NOMO-1 treated with DMSO at 0.1 percent for 48 hours (cell line): ENCODE measurements around the gene SUZ12.
A peak's percentile ranks its signal among the peaks of the same experiment; 100 is the strongest.
"Not testable (repeated sequence)": the region's sequence is repeated elsewhere in the genome, so short reads cannot be mapped to it uniquely, and the experiment has no call there.

Experiments
- DNase-seq: peaks from one replicate; lab custom pipeline; 2025; ENCODE audit not compliant: unreplicated experiment; lab: John Stamatoyannopoulos, UW

SUZ12 gene

DNA sequence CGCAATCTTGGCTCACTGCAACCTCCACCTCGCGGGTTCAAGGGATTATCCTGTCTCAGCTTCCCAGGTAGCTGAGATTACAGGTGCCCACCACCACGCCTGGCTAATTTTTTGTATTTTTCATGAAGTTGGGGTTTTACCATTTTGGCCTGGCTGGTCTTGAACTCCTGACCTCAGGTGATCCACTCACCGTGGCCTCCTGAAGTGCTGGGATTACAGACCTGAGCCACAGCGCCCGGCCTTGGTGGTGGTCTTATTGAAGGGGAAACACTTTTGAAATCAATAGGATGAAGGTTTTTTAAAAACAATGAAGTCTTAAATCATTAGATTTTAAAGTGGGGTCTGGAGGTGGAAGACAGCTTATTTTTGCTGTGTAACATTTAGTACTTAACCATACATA is 5.6 kb downstream of the SUZ12 start:
- DNase-seq: not testable (repeated sequence)

DNA sequence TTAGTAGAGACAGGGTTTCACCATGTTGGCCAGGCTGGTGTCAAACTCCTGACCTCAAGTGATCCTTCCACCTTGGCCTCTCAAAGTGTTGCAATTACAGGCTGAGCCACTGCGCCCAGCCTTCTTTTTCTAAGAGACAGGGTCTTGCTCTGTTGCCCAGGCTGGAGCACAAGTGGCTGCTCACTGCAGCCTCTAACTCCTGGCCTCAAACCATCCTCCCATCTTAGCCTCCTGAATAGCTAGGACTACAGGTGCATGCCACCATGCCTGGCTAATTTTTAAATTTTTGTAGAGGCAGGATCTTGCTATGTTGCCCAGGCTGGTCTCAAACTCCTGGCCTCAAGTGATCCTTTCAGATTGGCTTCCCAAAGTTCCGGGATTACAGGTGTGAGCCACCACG is 15.1 kb downstream of the SUZ12 start:
- DNase-seq: not testable (repeated sequence)

DNA sequence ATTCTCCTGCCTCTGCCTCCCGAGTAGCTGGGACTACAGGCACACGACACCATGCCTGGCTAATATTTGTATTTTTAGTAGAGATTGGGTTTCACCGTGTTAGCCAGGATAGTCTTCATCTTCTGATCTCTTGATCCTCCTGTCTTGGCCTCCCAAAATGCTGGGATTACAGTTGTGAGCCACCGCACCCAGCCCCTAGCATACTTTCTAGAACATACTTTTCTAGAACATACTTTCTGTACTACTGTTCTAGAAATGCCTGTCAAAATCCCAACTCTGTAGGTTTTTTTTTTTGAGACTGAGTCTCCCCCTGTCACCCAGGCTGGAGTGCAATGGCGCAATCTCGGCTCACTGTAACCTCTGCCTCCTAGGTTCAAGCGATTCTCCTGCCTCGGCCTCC is 27.3 kb downstream of the SUZ12 start:
- DNase-seq: not testable (repeated sequence)

DNA sequence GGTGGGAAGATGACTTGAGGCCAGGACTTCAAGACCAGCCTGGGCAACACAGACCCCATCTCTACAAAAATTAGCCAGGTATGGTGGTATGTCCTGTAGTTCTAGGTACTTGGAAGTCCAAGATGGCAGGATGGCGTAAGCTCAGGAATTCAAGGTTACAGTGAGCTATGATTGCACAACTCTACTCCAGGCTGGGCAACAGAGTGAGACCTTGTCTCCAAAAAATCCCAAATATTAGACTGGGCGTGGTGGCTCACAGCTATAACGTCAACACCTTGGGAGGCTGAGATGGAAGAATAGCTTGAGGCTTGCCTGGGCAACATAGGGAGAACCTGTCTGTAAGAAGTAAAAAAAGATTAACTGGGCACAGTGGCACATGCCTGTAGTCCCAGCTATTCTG is 30.8 kb downstream of the SUZ12 start:
- no peak for DNase-seq

DNA sequence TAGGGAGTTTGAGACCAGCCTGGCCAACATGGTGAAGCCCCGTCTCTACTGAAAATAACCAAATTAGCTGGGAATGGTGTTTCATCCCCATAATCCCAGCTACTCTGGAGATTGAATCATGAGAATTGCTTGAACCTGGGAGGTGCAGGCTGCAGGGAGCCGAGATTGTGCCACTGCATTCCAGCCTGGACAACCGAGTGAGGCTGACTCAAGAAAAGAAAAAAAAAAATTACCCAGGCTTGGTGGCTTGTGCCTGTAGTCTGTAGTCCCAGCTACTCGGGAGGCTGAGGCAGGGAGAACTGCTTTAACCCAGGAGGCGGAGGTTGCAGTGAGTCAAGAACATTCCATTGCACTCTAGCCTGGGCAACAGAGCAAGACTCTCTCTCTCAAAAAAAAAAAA is 33.6 kb downstream of the SUZ12 start:
- not testable (repeated sequence) for DNase-seq

DNA sequence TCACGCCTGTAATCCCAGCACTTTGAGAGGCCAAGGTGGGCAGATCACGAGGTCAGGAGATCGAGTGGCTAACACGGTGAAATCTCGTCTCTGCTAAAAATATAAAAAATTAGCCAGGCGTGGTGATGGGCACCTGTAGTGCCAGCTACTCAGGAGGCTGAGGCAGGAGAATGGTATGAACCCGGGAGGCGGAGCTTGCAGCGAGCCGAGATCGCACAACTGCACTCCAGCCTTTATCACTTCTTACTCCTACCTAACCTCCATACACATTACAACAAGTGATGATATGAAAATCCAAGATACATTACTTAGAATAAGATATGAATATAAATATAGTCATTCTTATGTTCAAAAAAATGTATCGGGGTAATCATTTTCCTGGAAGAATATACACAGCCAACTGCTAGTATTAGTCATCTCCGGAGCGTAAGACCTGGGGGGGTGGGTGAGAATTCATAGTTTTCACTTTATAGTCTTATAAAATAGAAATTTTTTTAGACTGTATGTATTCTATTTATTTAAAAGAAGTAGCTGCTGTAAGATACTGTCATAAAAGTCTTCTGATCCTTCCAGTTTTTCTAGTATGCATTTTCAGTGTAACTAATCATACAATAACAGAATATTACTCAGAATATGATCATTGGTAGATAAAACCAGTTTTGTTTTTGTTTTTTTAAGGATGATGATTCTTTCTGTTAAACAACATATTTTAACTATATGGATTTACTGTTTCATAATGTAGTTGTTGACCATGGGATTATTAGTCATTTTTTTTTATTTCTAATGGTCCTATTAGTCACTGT is 37.7 kb downstream of the SUZ12 start:
- DNase-seq: not testable (repeated sequence)

DNA sequence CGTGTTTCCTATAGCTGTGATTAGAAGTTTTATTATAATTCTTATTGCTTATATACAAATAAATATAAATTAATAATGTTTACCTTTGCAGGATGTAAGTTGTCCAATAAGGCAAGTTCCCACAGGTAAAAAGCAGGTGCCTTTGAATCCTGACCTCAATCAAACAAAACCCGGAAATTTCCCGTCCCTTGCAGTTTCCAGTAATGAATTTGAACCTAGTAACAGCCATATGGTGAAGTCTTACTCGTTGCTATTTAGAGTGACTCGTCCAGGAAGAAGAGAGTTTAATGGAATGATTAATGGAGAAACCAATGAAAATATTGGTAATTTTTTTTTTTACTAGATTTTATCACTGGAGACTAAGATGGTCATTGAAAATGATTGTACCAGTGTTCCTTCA is 38.6 kb downstream of the SUZ12 start:
- not testable (repeated sequence) for DNase-seq

DNA sequence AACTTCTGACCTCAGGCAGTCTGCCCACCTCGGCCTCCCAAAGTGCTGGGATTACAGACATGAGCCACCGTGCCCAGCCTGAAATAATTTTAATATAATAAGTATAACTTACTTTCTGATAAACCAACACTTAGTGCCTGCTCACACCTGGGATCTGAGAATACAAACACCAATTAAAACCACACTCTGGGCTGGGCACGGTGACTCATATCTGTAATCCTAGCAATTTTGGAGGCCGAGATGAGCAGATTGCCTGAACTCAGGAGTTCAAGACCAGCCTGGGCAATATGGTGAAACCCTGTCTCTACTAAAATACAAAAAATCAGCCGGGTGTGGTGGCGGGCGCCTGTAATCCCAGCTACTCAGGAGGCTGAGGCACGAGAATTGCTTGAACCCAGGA is 55.0 kb downstream of the SUZ12 start:
- DNase-seq: not testable (repeated sequence)

DNA sequence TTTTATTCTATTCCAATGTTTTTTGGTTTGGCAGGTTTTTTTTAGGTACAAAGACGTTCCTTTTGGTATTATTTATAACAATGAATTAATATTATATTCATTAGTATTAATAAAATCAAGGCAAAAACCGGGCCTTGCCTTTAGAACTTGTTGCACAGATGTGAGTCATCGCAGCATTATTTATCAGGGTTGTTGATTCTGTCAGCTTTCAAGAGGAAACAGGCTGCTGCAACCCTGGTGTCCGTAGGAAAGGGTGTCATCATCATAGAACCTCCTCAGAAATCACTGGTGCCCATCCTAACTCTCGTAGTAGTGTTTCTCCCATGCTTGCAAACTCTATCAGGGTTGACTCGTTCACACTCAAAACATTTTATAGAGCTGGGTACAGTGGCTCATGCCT is 60.2 kb downstream of the SUZ12 start:
- no peak for DNase-seq

DNA sequence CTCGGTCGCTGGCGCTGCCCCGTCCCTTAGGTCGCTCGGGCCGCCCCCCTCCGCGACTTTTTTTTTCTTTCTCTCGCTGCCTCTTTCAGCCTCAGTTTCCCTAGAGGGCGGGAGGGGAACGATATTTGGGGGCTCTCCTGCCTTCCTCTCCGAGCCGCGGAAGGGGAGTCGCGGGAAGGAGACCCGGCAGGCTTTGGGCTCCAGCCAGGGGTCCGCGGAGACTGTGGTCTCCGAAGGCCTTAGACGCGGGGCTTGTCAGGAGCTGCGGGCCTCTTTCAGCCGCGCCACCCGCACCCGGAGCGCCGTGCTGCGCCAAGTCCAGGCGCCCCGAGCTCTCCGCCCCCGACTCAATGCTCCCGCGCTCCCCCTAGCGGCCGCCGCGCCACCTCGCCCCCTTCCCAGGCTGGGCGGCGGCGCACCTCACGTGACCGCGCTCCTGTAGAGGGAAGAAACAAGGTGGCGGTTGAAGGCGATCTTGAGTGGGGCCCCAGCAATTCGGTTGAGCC is 70.2 kb downstream of the SUZ12 start, which contains the start of gene LRRC37B:
TSS of gene LRRC37B (plus strand) at position 427 of the 506 bp plus-strand sequence. CDS start 14,010 bp downstream, outside the sequence.
- peak; percentile 81 for DNase-seq

DNA sequence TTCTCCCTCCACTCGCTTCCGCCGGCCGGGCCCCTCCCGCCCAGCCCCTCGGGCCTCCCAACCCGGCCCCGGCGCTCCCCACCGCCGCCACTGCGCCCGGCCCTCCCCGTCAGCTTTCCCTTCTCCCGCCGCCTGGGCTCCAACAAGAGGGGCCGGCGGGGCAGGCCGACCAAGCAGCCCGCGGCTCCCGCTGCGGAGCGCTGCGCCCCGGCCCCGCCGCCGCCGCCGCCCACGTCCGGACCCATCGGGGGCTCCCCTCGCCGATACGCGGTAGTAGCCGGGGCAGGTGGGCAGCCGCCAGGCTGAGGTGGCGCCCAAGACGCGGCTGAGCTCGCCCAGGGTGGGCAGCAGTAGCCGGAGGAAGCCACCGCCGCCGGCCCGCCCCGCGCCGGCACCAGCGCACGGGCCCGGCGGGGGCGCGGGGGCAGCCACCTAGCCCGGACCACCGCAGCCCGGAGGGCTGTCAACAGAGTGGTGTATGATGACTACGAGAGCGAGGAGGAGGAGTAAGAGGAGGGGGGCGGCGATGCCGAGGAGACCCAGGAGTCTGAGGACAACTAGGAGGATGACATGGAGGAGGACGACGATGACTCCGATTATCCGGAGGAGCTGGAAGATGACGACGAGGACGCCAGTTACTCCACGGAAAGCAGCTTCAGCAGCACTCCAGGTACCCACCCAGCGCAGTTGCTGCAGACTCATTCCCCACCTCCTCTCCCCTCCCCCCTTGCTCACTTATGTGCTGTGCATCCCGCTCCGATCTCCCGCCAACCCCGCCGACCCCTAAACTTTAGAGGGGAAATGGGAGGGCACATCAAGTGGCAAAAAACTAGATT is 70.9 kb downstream of the SUZ12 start:
- DNase-seq: peak; percentile 25

DNA sequence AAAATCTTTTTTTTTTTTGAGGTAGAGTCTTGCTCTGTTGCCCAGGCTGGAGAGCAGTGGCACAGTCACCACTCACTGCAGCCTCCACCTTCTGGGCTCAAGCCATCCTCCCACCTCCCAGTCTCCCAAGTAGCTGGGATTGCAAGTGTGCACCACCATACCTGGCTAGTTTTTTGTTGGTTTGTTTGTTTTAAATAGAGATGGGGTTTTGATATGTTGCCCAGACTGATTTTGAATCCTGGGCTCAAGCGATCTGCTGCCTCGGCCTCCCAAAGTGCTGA is 72.4 kb downstream of the SUZ12 start:
- DNase-seq: no peak

DNA sequence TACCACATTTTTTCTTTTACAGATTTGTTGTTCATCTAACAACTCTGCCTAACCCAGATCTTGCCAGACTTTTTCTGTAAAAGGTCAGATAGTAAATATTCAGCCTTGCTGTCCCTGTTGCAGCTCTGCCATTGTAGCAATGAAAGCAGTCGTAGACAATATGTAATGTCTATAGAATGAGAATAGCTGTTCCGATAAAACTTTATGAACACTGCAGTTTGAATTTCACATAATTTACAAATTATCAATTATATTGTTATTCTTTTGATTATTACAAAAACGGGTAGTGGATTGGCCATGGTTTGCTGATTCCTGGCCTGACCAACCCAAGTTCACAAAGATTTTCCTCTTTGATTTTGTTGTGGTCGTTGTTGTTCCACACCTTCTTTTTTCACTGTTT is 73.3 kb downstream of the SUZ12 start:
- no peak for DNase-seq

DNA sequence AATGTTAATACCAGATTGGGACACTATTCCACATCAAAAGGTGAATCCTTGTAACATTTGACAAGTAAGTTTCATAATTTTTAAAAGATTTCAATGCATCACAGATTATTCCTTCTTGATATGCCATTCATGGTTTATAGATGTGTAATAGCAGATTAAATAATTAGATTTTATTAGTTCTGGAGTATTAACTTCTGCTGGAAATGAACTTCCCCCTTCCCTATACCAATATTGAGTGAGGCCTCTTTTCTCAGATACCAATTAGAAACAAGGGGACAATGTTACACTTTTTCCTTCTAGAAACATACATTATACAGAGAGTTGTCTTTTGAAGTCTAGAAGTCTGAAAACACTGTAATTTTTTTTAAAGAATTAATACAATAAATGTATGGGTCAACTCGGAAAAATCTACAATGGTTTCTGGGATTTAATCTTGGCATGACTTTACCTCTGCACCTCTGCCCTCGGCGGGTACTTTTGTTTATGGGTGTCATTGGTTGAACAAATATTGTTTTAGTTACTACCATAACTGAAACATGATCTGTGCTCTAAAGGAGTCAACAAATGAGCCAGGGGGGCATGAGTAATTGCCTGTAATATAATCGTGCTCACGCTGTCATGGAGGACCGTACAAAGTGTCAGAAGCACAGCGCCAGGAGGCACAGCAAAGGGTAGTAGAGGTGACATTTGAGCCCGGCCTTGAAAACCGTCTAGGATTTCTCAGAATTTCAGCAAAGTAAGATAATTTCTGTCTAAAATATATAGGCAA is 78.6 kb downstream of the SUZ12 start:
- DNase-seq: no peak

DNA sequence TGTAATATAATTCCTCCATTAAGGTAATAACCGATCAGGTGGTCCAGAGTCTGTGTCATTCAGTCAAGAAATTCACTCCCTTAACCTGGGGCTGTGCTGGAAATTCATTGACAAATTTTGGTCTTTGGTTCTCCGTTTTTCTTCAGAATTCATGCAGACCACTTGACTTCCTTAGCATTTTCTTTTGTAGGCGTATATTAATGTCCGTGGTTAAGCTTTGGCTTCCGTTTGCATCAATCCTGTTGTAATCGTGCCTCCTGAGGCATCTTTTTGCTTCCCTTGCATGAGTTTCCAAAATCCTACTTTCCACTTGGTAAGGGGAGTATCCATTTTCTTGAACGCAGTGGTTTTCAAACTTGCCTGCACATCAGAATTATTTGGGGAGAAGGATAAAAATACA is 79.4 kb downstream of the SUZ12 start:
- DNase-seq: peak; percentile 29

DNA sequence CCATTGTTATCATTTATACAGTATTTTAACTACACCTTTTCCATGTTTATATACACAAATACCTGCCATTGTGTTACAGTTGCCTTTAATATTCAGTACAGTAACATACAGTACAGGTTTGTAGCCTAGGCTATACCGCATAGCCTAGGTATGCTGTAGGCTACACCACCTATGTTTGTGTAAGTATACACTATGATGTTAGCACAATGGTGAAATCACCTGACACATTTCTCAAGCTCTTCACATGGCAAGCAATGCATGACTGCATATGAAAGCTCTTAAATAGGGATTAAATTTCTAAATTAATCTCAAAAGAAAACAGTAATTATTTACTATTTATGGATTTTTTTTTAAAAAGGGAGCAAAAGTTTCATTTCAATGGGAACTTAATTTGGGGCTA is 82.4 kb downstream of the SUZ12 start:
- DNase-seq: no peak

DNA sequence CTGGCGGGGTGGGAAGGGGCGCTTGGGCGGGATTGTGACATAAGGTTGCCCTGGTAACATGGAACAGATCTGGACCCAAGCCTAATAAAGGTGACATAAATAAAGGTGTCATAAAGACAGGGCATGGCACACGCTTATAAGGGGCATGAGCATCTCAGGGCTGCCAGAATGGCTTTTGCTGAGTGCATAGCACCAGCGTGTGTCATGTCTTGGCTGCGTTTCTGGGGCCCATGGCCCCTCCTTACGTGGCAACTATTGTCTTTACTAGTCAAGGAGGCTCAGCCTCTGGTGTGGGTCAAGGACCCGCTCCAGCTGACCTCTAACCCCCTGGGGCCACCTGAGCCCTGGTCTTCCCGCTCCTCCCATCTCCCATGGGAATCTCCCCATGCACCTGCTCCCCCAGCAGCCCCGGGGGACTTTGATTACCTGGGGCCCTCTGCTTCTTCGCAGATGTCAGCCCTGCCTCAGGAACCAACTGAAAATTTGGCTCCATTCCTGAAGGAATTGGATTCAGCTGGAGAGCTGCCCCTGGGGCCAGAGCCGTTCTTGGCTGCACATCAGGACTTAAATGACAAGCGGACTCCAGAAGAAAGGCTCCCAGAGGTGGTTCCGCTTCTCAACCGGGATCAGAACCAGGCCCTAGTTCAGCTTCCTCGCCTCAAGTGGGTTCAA is 84.3 kb downstream of the SUZ12 start:
- no peak for DNase-seq

DNA sequence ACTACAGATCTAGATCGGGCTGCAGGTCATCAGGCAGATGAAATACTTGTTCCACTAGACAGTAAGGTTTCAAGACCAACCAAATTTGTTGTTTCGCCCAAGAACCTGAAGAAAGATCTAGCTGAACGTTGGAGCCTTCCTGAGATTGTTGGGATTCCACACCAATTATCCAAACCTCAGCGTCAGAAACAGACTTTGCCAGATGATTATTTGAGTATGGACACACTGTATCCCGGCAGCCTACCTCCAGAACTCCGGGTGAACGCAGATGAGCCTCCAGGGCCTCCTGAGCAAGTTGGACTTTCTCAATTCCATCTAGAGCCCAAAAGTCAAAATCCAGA is 84.8 kb downstream of the SUZ12 start:
- no peak for DNase-seq

DNA sequence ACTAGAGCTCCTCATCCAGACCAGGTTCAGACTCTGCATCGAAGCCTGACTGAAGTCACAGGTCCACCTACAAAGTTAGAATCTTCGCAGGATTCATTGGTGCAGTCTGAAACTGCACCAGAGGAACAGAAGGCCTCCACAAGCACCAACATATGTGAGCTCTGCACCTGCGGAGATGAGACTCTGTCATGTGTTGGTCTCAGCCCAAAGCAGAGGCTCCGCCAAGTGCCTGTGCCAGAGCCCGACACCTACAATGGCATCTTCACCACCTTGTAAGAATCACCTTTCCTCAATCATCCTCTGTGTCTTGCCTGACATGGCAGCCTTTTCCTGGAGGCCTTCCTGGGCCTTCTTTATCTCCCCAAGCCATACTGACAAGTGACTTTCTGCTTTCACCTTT is 85.7 kb downstream of the SUZ12 start:
- not testable (repeated sequence) for DNase-seq

DNA sequence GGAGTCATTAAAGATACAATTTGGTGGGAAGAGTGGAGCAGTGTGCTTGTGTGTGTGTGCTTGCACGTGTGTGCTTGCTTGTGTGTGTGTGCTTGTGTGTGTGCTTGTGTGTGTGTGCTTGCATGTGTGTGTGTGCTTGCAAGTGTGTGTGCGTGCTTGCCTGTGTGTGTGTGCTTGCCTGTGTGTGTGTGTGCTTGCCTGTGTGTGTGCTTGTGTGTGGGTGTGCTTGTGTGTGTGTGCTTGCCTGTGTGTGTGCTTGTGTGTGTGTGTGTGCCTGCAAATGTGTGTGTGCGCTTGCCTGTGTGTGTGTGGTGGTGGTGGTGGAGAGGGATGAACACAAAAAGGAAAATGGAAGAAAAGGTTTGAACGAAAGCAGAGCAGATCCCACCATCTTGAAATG is 90.5 kb downstream of the SUZ12 start:
- DNase-seq: not testable (repeated sequence)

DNA sequence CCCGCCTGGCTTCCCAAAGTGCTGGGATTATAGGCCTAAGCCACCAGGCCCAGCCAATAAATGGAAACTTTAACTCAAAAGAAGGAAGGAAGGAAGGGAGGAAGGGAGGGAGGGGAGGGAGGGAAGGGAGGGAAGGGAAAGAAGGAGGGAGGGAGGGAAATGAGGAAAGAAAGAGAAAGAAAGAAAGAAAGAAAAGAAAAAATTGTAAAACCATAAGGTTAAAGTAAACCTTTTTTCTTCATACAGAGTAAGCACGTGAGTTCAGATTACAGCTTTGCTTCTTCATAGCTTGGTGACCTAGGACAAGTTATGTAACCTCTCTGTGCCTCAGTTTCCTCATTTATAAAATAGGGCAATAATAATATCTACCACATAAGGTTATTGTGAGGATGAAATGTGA is 96.4 kb downstream of the SUZ12 start:
- no peak for DNase-seq
